Fibroblast of lung (primary cell): Measurements from ENCODE around the gene PURA. TPM values are rescaled to one million over a fixed set of nuclear protein-coding genes. Genes with fewer than 3 reads are reported as not detected.
A peak's percentile ranks its signal among the peaks of the same experiment; 100 is the strongest.

Experiments
- DNase-seq, 2 donors: peaks; one replicate each; pipeline versions ENCODE4 v3.0.0 to v3.0.0-alpha.2; 2010; ENCODE audit warnings: low read depth in 2 of 2
- H2AFZ ChIP-seq: 2 replicates; pipeline ENCODE4 v1.5.1; 2012; ENCODE audit warnings: low read length, control low read depth, inconsistent platforms
- H3K27ac ChIP-seq: 2 replicates; pipeline ENCODE4 v1.5.1; 2011; ENCODE audit warnings: low read length, control low read depth; ENCODE audit not compliant: insufficient read depth
- H3K27me3 ChIP-seq: 2 replicates; pipeline ENCODE4 v1.5.1; 2011; ENCODE audit warnings: mild to moderate bottlenecking, low read length; ENCODE audit not compliant: control insufficient read depth, insufficient read depth
- H3K36me3 ChIP-seq: 2 replicates; pipeline ENCODE4 v1.5.1; 2011; ENCODE audit warnings: low read length; ENCODE audit not compliant: control insufficient read depth, insufficient read depth
- H3K4me1 ChIP-seq: 2 replicates; pipeline ENCODE4 v1.5.1; 2011; ENCODE audit warnings: low read length; ENCODE audit not compliant: control insufficient read depth, insufficient read depth; ENCODE audit errors: extremely low read depth
- H3K4me2 ChIP-seq: 2 replicates; pipeline ENCODE4 v1.5.1; 2011; ENCODE audit warnings: low read length, control low read depth; ENCODE audit not compliant: insufficient read depth; ENCODE audit errors: extremely low read depth
- H3K4me3 ChIP-seq, 4 experiments: fragments of 200-600 bp in 1 of 4; sonication (generic) in 1 of 4; replicated peaks in 1 of 4; 2 replicates each; pipeline ENCODE4 v1.5.1; 2011 to 2016; ENCODE audit warnings: low read length in 4 of 4, low read depth in 3 of 4, mild to moderate bottlenecking in 3 of 4, control low read depth in 2 of 4, inconsistent platforms in 1 of 4, mixed read lengths in 1 of 4; ENCODE audit not compliant: insufficient read depth in 1 of 4; ENCODE audit errors: control extremely low read depth in 1 of 4
- H3K79me2 ChIP-seq: 2 replicates; pipeline ENCODE4 v1.5.1; 2012; ENCODE audit warnings: mild to moderate bottlenecking, low read length, inconsistent platforms; ENCODE audit not compliant: control insufficient read depth, insufficient read depth
- H3K9ac ChIP-seq: 2 replicates; pipeline ENCODE4 v1.5.1; 2011; ENCODE audit warnings: mild to moderate bottlenecking, low read length, control low read depth; ENCODE audit not compliant: insufficient read depth
- H3K9me3 ChIP-seq: 2 replicates; pipeline ENCODE4 v1.5.1; 2012; ENCODE audit warnings: low read depth, low read length; ENCODE audit not compliant: control insufficient read depth, insufficient read depth
- H4K20me1 ChIP-seq: 2 replicates; pipeline ENCODE4 v1.5.1; 2011; ENCODE audit warnings: low read length; ENCODE audit not compliant: control insufficient read depth, insufficient read depth; ENCODE audit errors: extremely low read depth
- CTCF ChIP-seq, 2 donors: IDR thresholded peaks in 1 of 2; conservative IDR thresholded peaks in 1 of 2; 1 replicate in 1 of 2; 2 replicates in 1 of 2; pipeline ENCODE4 v1.5.1; 2011 to 2012; ENCODE audit warnings: low read length in 2 of 2, control low read depth in 1 of 2, inconsistent platforms in 1 of 2, low read depth in 1 of 2, mild to moderate bottlenecking in 1 of 2
- EZH2 ChIP-seq: IDR thresholded peaks from 2 replicates; pipeline ENCODE4 v1.5.1; 2012; ENCODE audit warnings: low read length, control low read depth, mild to moderate bottlenecking; ENCODE audit errors: missing control alignments
- polyA plus RNA-seq, 2 donors: library from polyadenylated mRNA; depleted of rRNA in 1 of 2; stranded (reverse) in 1 of 2; unstranded in 1 of 2; fragments of >200 nt; gene quantifications; 2 replicates each; pipeline ENCODE4 v1.2.1, GENCODE V29; 2011 to 2012; ENCODE audit warnings: missing spikeins in 1 of 2
- total RNA-seq: library from RNA; depleted of rRNA; stranded (reverse); fragments of >200 nt; gene quantifications from 2 replicates; pipeline ENCODE4 v1.2.1, GENCODE V29; 2014

PURA gene
- total and polyA plus RNA-seq, 2 donors (not counting 1 experiment from before 2014, with no cell fraction given) = 8.0 to 20.0 TPM

- no peak overlapping the region for H3K4me2 ChIP-seq
- no peak overlapping the region for H3K27ac ChIP-seq
- no peaks in the 10 kb centered on the region for H3K9me3 ChIP-seq
- no peak overlapping the region for H2AFZ ChIP-seq
- peak in 1 of 2 donors; percentile 14 for DNase-seq
- no peak for TF ChIP-seq EZH2
- TF ChIP-seq CTCF (conservative IDR thresholded peaks at IDR 0.05 in 1 of 2, IDR thresholded peaks at IDR 0.05 in 1 of 2; ENCODE audit: low read depth in 1 of 2, low read length in 2 of 2) = peak in 1 of 2 donors; percentile 15
- H3K36me3 ChIP-seq = no peaks in the 10 kb centered on the region
- no peaks in the 10 kb centered on the region for H4K20me1 ChIP-seq
- no peaks in the 10 kb centered on the region for H3K4me1 ChIP-seq
- no peak overlapping the region for H3K9ac ChIP-seq
- H3K79me2 ChIP-seq = no peaks in the 10 kb centered on the region
- no peak overlapping the region for H3K4me3 ChIP-seq
- H3K27me3 ChIP-seq = no peaks in the 10 kb centered on the region
Observed at GRCh38 chr5:140148508-140148907, 34.6 kb downstream of the PURA start.

- no peaks in the 10 kb centered on the region for H3K36me3 ChIP-seq
- no peak overlapping the region for H3K27ac ChIP-seq
- H2AFZ ChIP-seq = no peak overlapping the region
- no peak overlapping the region for H3K9ac ChIP-seq
- no peak for DNase-seq
- no peaks in the 10 kb centered on the region for H3K9me3 ChIP-seq
- TF ChIP-seq EZH2 = no peak
- no peak for TF ChIP-seq CTCF (conservative IDR thresholded peaks at IDR 0.05 in 1 of 2, IDR thresholded peaks at IDR 0.05 in 1 of 2; ENCODE audit: low read depth in 1 of 2, low read length in 2 of 2)
- H3K79me2 ChIP-seq = no peaks in the 10 kb centered on the region
- no peaks in the 10 kb centered on the region for H4K20me1 ChIP-seq
- H3K4me2 ChIP-seq = no peak overlapping the region
- H3K27me3 ChIP-seq = no peaks in the 10 kb centered on the region
- no peaks in the 10 kb centered on the region for H3K4me1 ChIP-seq
- H3K4me3 ChIP-seq = no peak overlapping the region
Observed at GRCh38 chr5:140150201-140150600, 36.3 kb downstream of the PURA start.

- H4K20me1 ChIP-seq = no peaks in the 10 kb centered on the region
- H3K27ac ChIP-seq = no peak overlapping the region
- no peak overlapping the region for H3K4me2 ChIP-seq
- no peaks in the 10 kb centered on the region for H3K79me2 ChIP-seq
- H3K9me3 ChIP-seq = no peaks in the 10 kb centered on the region
- no peak overlapping the region for H3K9ac ChIP-seq
- H3K4me3 ChIP-seq = no peak overlapping the region
- TF ChIP-seq EZH2 (no peak), CTCF (conservative IDR thresholded peaks at IDR 0.05 in 1 of 2, IDR thresholded peaks at IDR 0.05 in 1 of 2; ENCODE audit: low read depth in 1 of 2, low read length in 2 of 2) (no peak)
- no peaks in the 10 kb centered on the region for H3K36me3 ChIP-seq
- no peak for DNase-seq
- no peak overlapping the region for H2AFZ ChIP-seq
- no peaks in the 10 kb centered on the region for H3K27me3 ChIP-seq
- H3K4me1 ChIP-seq = no peaks in the 10 kb centered on the region
Observed at GRCh38 chr5:140151144-140152021, 37.5 kb downstream of the PURA start.
